ENCODE results near the gene GABRG3.

Gene GABRG3

GRCh38 chr15:26939398-26939797 lies 31.6 kb upstream of the GABRG3 start:
- no peaks in the 10 kb centered on the region for H3F3A ChIP-seq (ENCODE audit: insufficient read depth)
- no peak overlapping the region for H3K4me3 ChIP-seq (ENCODE audit: insufficient read depth, low read length, poor library complexity, severe bottlenecking)
- H3K9me3 ChIP-seq (ENCODE audit: insufficient read depth, low read length) = no peaks in the 10 kb centered on the region
- H3K4me2 ChIP-seq (ENCODE audit: low read depth, low read length, poor library complexity, severe bottlenecking) = no peak overlapping the region
- H3K36me3 ChIP-seq (ENCODE audit: low read length) = no peaks in the 10 kb centered on the region
- H4K20me1 ChIP-seq (ENCODE audit: low read depth, low read length) = no peaks in the 10 kb centered on the region
- TF ChIP-seq CTCF (IDR thresholded peaks at IDR 0.05; ENCODE audit: insufficient read depth, low read length, poor library complexity, severe bottlenecking) (no peak), EZH2phosphoT487 (conservative IDR thresholded peaks at IDR 0.05; ENCODE audit: low read length) (no peak)
- no peaks in the 10 kb centered on the region for H3K79me2 ChIP-seq (ENCODE audit: insufficient read depth, low read length)
- H3K27ac ChIP-seq (ENCODE audit: low read depth, low read length) = no peak overlapping the region
- no peaks in the 10 kb centered on the region for H3K27me3 ChIP-seq (ENCODE audit: low read length)
- H3K9me2 ChIP-seq (replicated peaks; ENCODE audit: insufficient read depth, low read length) = no peaks in the 10 kb centered on the region
- no peak overlapping the region for H3K9ac ChIP-seq (ENCODE audit: low read length)
- H2AFZ ChIP-seq (ENCODE audit: low read depth, low read length, severe bottlenecking) = no peak overlapping the region

- no peak overlapping the region for H3K9ac ChIP-seq (ENCODE audit: low read length)
- no peaks in the 10 kb centered on the region for H3K9me2 ChIP-seq (replicated peaks; ENCODE audit: insufficient read depth, low read length)
- no peak overlapping the region for H3K4me2 ChIP-seq (ENCODE audit: low read depth, low read length, poor library complexity, severe bottlenecking)
- H2AFZ ChIP-seq (ENCODE audit: low read depth, low read length, severe bottlenecking) = no peak overlapping the region
- H3K27me3 ChIP-seq (ENCODE audit: low read length) = no peaks in the 10 kb centered on the region
- no peak overlapping the region for H3K4me3 ChIP-seq (ENCODE audit: insufficient read depth, low read length, poor library complexity, severe bottlenecking)
- no peaks in the 10 kb centered on the region for H3K36me3 ChIP-seq (ENCODE audit: low read length)
- no peaks in the 10 kb centered on the region for H3K9me3 ChIP-seq (ENCODE audit: insufficient read depth, low read length)
- H3K79me2 ChIP-seq (ENCODE audit: insufficient read depth, low read length) = no peaks in the 10 kb centered on the region
- H3F3A ChIP-seq (ENCODE audit: insufficient read depth) = no peaks in the 10 kb centered on the region
- H4K20me1 ChIP-seq (ENCODE audit: low read depth, low read length) = no peaks in the 10 kb centered on the region
- H3K27ac ChIP-seq (ENCODE audit: low read depth, low read length) = no peak overlapping the region
- TF ChIP-seq CTCF (IDR thresholded peaks at IDR 0.05; ENCODE audit: insufficient read depth, low read length, poor library complexity, severe bottlenecking) (no peak), EZH2phosphoT487 (conservative IDR thresholded peaks at IDR 0.05; ENCODE audit: low read length) (no peak)
Observed at GRCh38 chr15:26941489-26941888, 29.5 kb upstream of the GABRG3 start.

- H3K36me3 ChIP-seq (ENCODE audit: low read length) = no peaks in the 10 kb centered on the region
- H3F3A ChIP-seq (ENCODE audit: insufficient read depth) = no peaks in the 10 kb centered on the region
- H3K9ac ChIP-seq (ENCODE audit: low read length) = no peak overlapping the region
- H3K9me3 ChIP-seq (ENCODE audit: insufficient read depth, low read length) = no peaks in the 10 kb centered on the region
- H2AFZ ChIP-seq (ENCODE audit: low read depth, low read length, severe bottlenecking) = no peak overlapping the region
- TF ChIP-seq EZH2phosphoT487 (conservative IDR thresholded peaks at IDR 0.05; ENCODE audit: low read length) (no peak), CTCF (IDR thresholded peaks at IDR 0.05; ENCODE audit: insufficient read depth, low read length, poor library complexity, severe bottlenecking) (no peak)
- H4K20me1 ChIP-seq (ENCODE audit: low read depth, low read length) = no peaks in the 10 kb centered on the region
- H3K27me3 ChIP-seq (ENCODE audit: low read length) = no peaks in the 10 kb centered on the region
- no peak overlapping the region for H3K4me2 ChIP-seq (ENCODE audit: low read depth, low read length, poor library complexity, severe bottlenecking)
- no peaks in the 10 kb centered on the region for H3K79me2 ChIP-seq (ENCODE audit: insufficient read depth, low read length)
- H3K27ac ChIP-seq (ENCODE audit: low read depth, low read length) = no peak overlapping the region
- no peaks in the 10 kb centered on the region for H3K9me2 ChIP-seq (replicated peaks; ENCODE audit: insufficient read depth, low read length)
- no peak overlapping the region for H3K4me3 ChIP-seq (ENCODE audit: insufficient read depth, low read length, poor library complexity, severe bottlenecking)
Observed at GRCh38 chr15:26943866-26944265, 27.1 kb upstream of the GABRG3 start.
